CD14-positive monocyte (primary cell): ENCODE results near the gene GRB14. TPM values are rescaled to one million over a fixed set of nuclear protein-coding genes. Genes with fewer than 3 reads are reported as not detected.

Experiments
- DNase-seq, 3 donors: peaks; one replicate each; pipeline ENCODE4 v3.0.0-alpha.2; 2011 to 2022
- H2AFZ ChIP-seq: 2 replicates; pipeline ENCODE4 v1.6.0; 2012; ENCODE audit warnings: mild to moderate bottlenecking, low read depth, low read length, inconsistent platforms; ENCODE audit not compliant: insufficient read depth, poor library complexity, severe bottlenecking
- H3K27ac ChIP-seq, 2 donors: 1 replicate in 1 of 2; 2 replicates in 1 of 2; pipeline ENCODE4 v1.5.1; 2012 to 2013; ENCODE audit warnings: low read length in 2 of 2, control low read depth in 1 of 2, inconsistent platforms in 1 of 2, low read depth in 1 of 2, mild to moderate bottlenecking in 1 of 2
- H3K27me3 ChIP-seq, 2 donors: one replicate each; pipeline versions ENCODE4 v1.6.0 to v1.6.1; 2011 to 2013; ENCODE audit warnings: low read length in 2 of 2; ENCODE audit not compliant: control insufficient read depth in 2 of 2, insufficient read depth in 2 of 2
- H3K36me3 ChIP-seq, 2 donors: replicated peaks in 1 of 2; 1 replicate in 1 of 2; 2 replicates in 1 of 2; pipeline versions ENCODE4 v1.5.1 to v1.6.1; 2012 to 2013; ENCODE audit warnings: low read length in 2 of 2, control low read depth in 1 of 2, inconsistent platforms in 1 of 2, mild to moderate bottlenecking in 1 of 2; ENCODE audit not compliant: insufficient read depth in 2 of 2, control insufficient read depth in 1 of 2
- H3K4me1 ChIP-seq, 2 donors: 1 replicate in 1 of 2; 2 replicates in 1 of 2; pipeline versions ENCODE4 v1.5.1 to v1.6.1; 2012 to 2013; ENCODE audit warnings: low read length in 2 of 2, control low read depth in 1 of 2, inconsistent platforms in 1 of 2, mild to moderate bottlenecking in 1 of 2, moderate library complexity in 1 of 2; ENCODE audit not compliant: insufficient read depth in 2 of 2, control insufficient read depth in 1 of 2
- H3K4me2 ChIP-seq: replicated peaks from 2 replicates; pipeline ENCODE3; 2012; ENCODE audit warnings: low read length, moderate library complexity, mild to moderate bottlenecking; ENCODE audit not compliant: poor library complexity, severe bottlenecking; ENCODE audit errors: extremely low read depth
- H3K4me3 ChIP-seq, 3 experiments: fragments of 200-600 bp in 1 of 3; sonication (generic) in 1 of 3; replicated peaks in 1 of 3; 1 replicate in 2 of 3; 2 replicates in 1 of 3; pipeline ENCODE4 v1.5.1; 2011 to 2013; ENCODE audit warnings: low read length in 3 of 3, mild to moderate bottlenecking in 3 of 3, control low read depth in 2 of 3, low read depth in 2 of 3, inconsistent platforms in 1 of 3, moderate library complexity in 1 of 3
- H3K79me2 ChIP-seq: 2 replicates; pipeline ENCODE4 v1.6.0; 2012; ENCODE audit warnings: mild to moderate bottlenecking, control low read depth, inconsistent platforms, low read length, moderate library complexity; ENCODE audit not compliant: insufficient read depth
- H3K9ac ChIP-seq: 2 replicates; pipeline ENCODE4 v1.6.0; 2017; ENCODE audit warnings: low read length, mild to moderate bottlenecking; ENCODE audit not compliant: insufficient read depth, poor library complexity, severe bottlenecking
- H3K9me3 ChIP-seq, 2 donors: replicated peaks in 1 of 2; 1 replicate in 1 of 2; 2 replicates in 1 of 2; pipeline versions ENCODE4 v1.5.1 to v1.6.1; 2012 to 2013; ENCODE audit warnings: low read length in 2 of 2, control low read depth in 1 of 2; ENCODE audit not compliant: control insufficient read depth in 1 of 2, insufficient read depth in 1 of 2
- H4K20me1 ChIP-seq: 2 replicates; pipeline ENCODE4 v1.6.0; 2012; ENCODE audit warnings: mild to moderate bottlenecking, low read length, control low read depth, moderate library complexity; ENCODE audit not compliant: insufficient read depth
- H3K27ac Mint-ChIP-seq, 7 donors: one replicate each; pipeline ENCODE4 v1.8.0; 2020; ENCODE audit warnings: mild to moderate bottlenecking in 7 of 7, mixed read lengths in 7 of 7, moderate library complexity in 6 of 7, inconsistent platforms in 2 of 7
- H3K27me3 Mint-ChIP-seq, 3 donors: one replicate each; pipeline ENCODE4 v1.8.0; 2021 to 2022; ENCODE audit warnings: low read depth in 3 of 3, mild to moderate bottlenecking in 3 of 3, mixed read lengths in 3 of 3, moderate library complexity in 3 of 3, inconsistent platforms in 1 of 3
- H3K36me3 Mint-ChIP-seq, 2 donors: one replicate each; pipeline ENCODE4 v1.8.0; 2020; ENCODE audit warnings: mixed read lengths in 2 of 2, inconsistent platforms in 1 of 2, mild to moderate bottlenecking in 1 of 2
- H3K4me1 Mint-ChIP-seq: one replicate; pipeline ENCODE4 v1.8.0; 2020; ENCODE audit warnings: mild to moderate bottlenecking, mixed read lengths
- H3K4me3 Mint-ChIP-seq, 2 donors: one replicate each; pipeline ENCODE4 v1.8.0; 2020; ENCODE audit warnings: mild to moderate bottlenecking in 2 of 2, mixed read lengths in 2 of 2, moderate library complexity in 1 of 2
- H3K9me3 Mint-ChIP-seq, 7 donors: one replicate each; pipeline ENCODE4 v1.8.0; 2020 to 2022; ENCODE audit warnings: mixed read lengths in 7 of 7, mild to moderate bottlenecking in 6 of 7, moderate library complexity in 6 of 7, inconsistent platforms in 2 of 7
- CTCF ChIP-seq: fragments of 200-600 bp; IDR thresholded peaks from one replicate; pipeline ENCODE4 v1.8.0; 2022; ENCODE audit warnings: antibody characterized with exemption, mild to moderate bottlenecking
- WGBS: methylation state at CpG from one replicate; pipeline ENCODE4 v1.1.5; 2013; ENCODE audit warnings: missing lambda C conversion rate; ENCODE audit not compliant: insufficient coverage; 5-methylcytosine and 5-hydroxymethylcytosine counted together
- intact Hi-C, 2 donors: fragments of 100-400 bp; cut with micrococcal nuclease; formaldehyde crosslinking; loops; one replicate each; pipeline versions ENCODE4 v1.15.0 to v1.15.1; 2023
- polyA plus RNA-seq, 3 donors: library from polyadenylated mRNA; depleted of rRNA in 1 of 3; unstranded in 2 of 3; stranded (reverse) in 1 of 3; fragments of 300-500 nt in 2 of 3; fragments of >200 nt in 1 of 3; fragmentation: Illumina TruSeq in 2 of 3; gene quantifications; 1 replicate in 2 of 3; 2 replicates in 1 of 3; pipeline ENCODE4 v1.2.3, GENCODE V29; 2012 to 2021

GRB14 gene
- polyA plus RNA-seq, 3 donors: 0.20 to 0.28 TPM; not detected in 1

- DNase-seq: no peak
- peaks cover 0 to 2% (median 0%) of the 10 kb centered on the region in 7 donors for H3K9me3 Mint-ChIP-seq
- Histone ChIP-seq H3K9ac (no peak overlapping the region), H3K27ac (no peak overlapping the region), H3K79me2 (no peaks in the 10 kb centered on the region), H2AFZ (no peak overlapping the region), H3K4me1 (no peaks in the 10 kb centered on the region), H3K9me3 (no peaks in the 10 kb centered on the region), H3K36me3 (no peaks in the 10 kb centered on the region), H4K20me1 (no peaks in the 10 kb centered on the region), H3K4me3 (no peak overlapping the region), H3K4me2 (no peak overlapping the region), H3K27me3 (no peaks in the 10 kb centered on the region)
- intact Hi-C loops: no loop called here
- WGBS: no CpG with 5 or more reads among the region's 3 CpGs
- no peaks in the 10 kb centered on the region for H3K27me3 Mint-ChIP-seq
- H3K4me1 Mint-ChIP-seq: no peaks in the 10 kb centered on the region
- no peak overlapping the region for H3K27ac Mint-ChIP-seq
- H3K36me3 Mint-ChIP-seq: no peaks in the 10 kb centered on the region
- no peak overlapping the region for H3K4me3 Mint-ChIP-seq
- no peak for TF ChIP-seq CTCF
Measured at GRCh38 chr2:164567335-164567989, 53.8 kb downstream of the GRB14 start.

GRCh38 chr2:164565359-164565758, 55.9 kb downstream of the GRB14 start:
- Mint-ChIP-seq H3K27ac (no peak overlapping the region), H3K4me1 (no peaks in the 10 kb centered on the region), H3K27me3 (no peaks in the 10 kb centered on the region), H3K9me3 (peaks cover 0 to 2% (median 0%) of the 10 kb centered on the region in 7 donors), H3K36me3 (no peaks in the 10 kb centered on the region), H3K4me3 (no peak overlapping the region)
- intact Hi-C loops: no loop called here
- no peak overlapping the region for H3K27ac ChIP-seq
- no peaks in the 10 kb centered on the region for H3K27me3 ChIP-seq
- no peak overlapping the region for H3K4me3 ChIP-seq
- no peaks in the 10 kb centered on the region for H3K9me3 ChIP-seq
- no peak for TF ChIP-seq CTCF
- no peaks in the 10 kb centered on the region for H3K79me2 ChIP-seq
- H3K36me3 ChIP-seq: no peaks in the 10 kb centered on the region
- H3K4me1 ChIP-seq: no peaks in the 10 kb centered on the region
- H3K9ac ChIP-seq: no peak overlapping the region
- no peaks in the 10 kb centered on the region for H4K20me1 ChIP-seq
- no CpG with 5 or more reads among the region's 4 CpGs for WGBS
- no peak overlapping the region for H2AFZ ChIP-seq
- DNase-seq: no peak
- H3K4me2 ChIP-seq: no peak overlapping the region
